GM23338 (cell line): ENCODE results near the gene FAM53B. TPM values are rescaled to one million over a fixed set of nuclear protein-coding genes. Genes with fewer than 3 reads are reported as not detected.

ENCODE experiments used
- ATAC-seq: fragments of 200-7000 bp; cut with Tn5 transposase; 3 replicates; pipeline ENCODE4 v1.9.1; 2020
- DNase-seq: peaks from one replicate; pipeline ENCODE4 v3.0.0-alpha.2; 2015; ENCODE audit warnings: low spot score
- H2AFZ ChIP-seq: fragments of 200-600 bp; sonication (generic); 2 replicates; pipeline ENCODE4 v1.8.0; 2016; ENCODE audit warnings: antibody characterized with exemption, mild to moderate bottlenecking, moderate library complexity
- H3F3A ChIP-seq: fragments of 200-600 bp; sonication (generic); replicated peaks from 2 replicates; pipeline ENCODE4 v1.8.0; 2017; ENCODE audit warnings: antibody characterized with exemption, mixed run types, low read depth
- H3K27ac ChIP-seq: fragments of 200-600 bp; sonication (generic); 2 replicates; pipeline ENCODE4 v1.6.1; 2016; ENCODE audit warnings: low read depth
- H3K27me3 ChIP-seq: fragments of 200-600 bp; sonication (generic); 2 replicates; pipeline ENCODE4 v1.8.0; 2016; ENCODE audit warnings: mild to moderate bottlenecking, mixed run types, moderate library complexity; ENCODE audit not compliant: insufficient read depth
- H3K36me3 ChIP-seq: fragments of 200-600 bp; sonication (generic); 2 replicates; pipeline ENCODE4 v1.8.0; 2016; ENCODE audit warnings: mild to moderate bottlenecking; ENCODE audit not compliant: insufficient read depth
- H3K4me1 ChIP-seq: fragments of 200-600 bp; sonication (generic); 2 replicates; pipeline ENCODE4 v1.8.0; 2016; ENCODE audit warnings: mild to moderate bottlenecking, moderate library complexity; ENCODE audit not compliant: insufficient read depth
- H3K4me2 ChIP-seq: fragments of 200-600 bp; sonication (generic); 2 replicates; pipeline ENCODE4 v1.7.1; 2017; ENCODE audit warnings: mixed run types
- H3K4me3 ChIP-seq: fragments of 200-600 bp; sonication (generic); 2 replicates; pipeline ENCODE4 v1.6.1; 2016; ENCODE audit warnings: mixed run types
- H3K79me2 ChIP-seq: fragments of 200-600 bp; sonication (generic); replicated peaks from 2 replicates; pipeline ENCODE4 v1.8.0; 2017; ENCODE audit warnings: mild to moderate bottlenecking; ENCODE audit not compliant: insufficient read depth
- H3K9me2 ChIP-seq: fragments of 200-600 bp; sonication (generic); 2 replicates; pipeline ENCODE4 v1.8.0; 2017; ENCODE audit not compliant: insufficient read depth
- H4K20me1 ChIP-seq: fragments of 200-600 bp; sonication (generic); replicated peaks from 2 replicates; pipeline ENCODE4 v1.8.0; 2017; ENCODE audit warnings: mild to moderate bottlenecking; ENCODE audit not compliant: insufficient read depth
- H3K27ac Mint-ChIP-seq: 2 replicates; pipeline ENCODE4 v1.8.0; 2020; ENCODE audit warnings: inconsistent platforms, mild to moderate bottlenecking, moderate library complexity, mixed read lengths
- H3K27me3 Mint-ChIP-seq: 3 replicates; pipeline ENCODE4 v1.8.0; 2022; ENCODE audit warnings: low read depth, mild to moderate bottlenecking, moderate library complexity, mixed read lengths, inconsistent platforms; ENCODE audit not compliant: insufficient read depth, poor library complexity
- H3K36me3 Mint-ChIP-seq: 3 replicates; pipeline ENCODE4 v1.8.0; 2021; ENCODE audit warnings: low read depth, mild to moderate bottlenecking, inconsistent platforms, moderate library complexity, mixed read lengths
- H3K4me1 Mint-ChIP-seq: 3 replicates; pipeline ENCODE4 v1.8.0; 2020; ENCODE audit warnings: mild to moderate bottlenecking, inconsistent platforms, mixed read lengths
- H3K4me3 Mint-ChIP-seq: 3 replicates; pipeline ENCODE4 v1.8.0; 2021; ENCODE audit warnings: moderate library complexity, mild to moderate bottlenecking, inconsistent platforms, mixed read lengths
- H3K9me3 Mint-ChIP-seq: 3 replicates; pipeline ENCODE4 v1.8.0; 2020; ENCODE audit warnings: moderate library complexity, mild to moderate bottlenecking, inconsistent platforms, mixed read lengths
- CREB1 ChIP-seq: fragments of 250-450 bp; sonication (Bioruptor Pico); IDR thresholded peaks from 2 replicates; pipeline ENCODE4 v1.5.0; 2020; ENCODE audit warnings: low read depth, mild to moderate bottlenecking, moderate library complexity
- EZH2 ChIP-seq: fragments of 200-600 bp; sonication (generic); IDR thresholded peaks from one replicate; pipeline ENCODE4 v1.8.0; 2017; ENCODE audit warnings: antibody characterized with exemption, mild to moderate bottlenecking, low read depth; ENCODE audit not compliant: unreplicated experiment
- EZH2phosphoT487 ChIP-seq: fragments of 200-600 bp; sonication (generic); IDR thresholded peaks from one replicate; pipeline ENCODE4 v1.8.1; 2018; ENCODE audit warnings: antibody characterized with exemption; ENCODE audit not compliant: unreplicated experiment
- JUNB ChIP-seq: IDR thresholded peaks from one replicate; pipeline ENCODE4 v1.6.1; 2016; ENCODE audit warnings: antibody characterized with exemption; ENCODE audit not compliant: unreplicated experiment
- NANOG ChIP-seq: IDR thresholded peaks from 2 replicates; pipeline ENCODE4 v1.6.1; 2016; ENCODE audit warnings: antibody characterized with exemption, borderline replicate concordance
- POLR2AphosphoS5 ChIP-seq: IDR thresholded peaks from 2 replicates; pipeline ENCODE4 v1.6.1; 2016; ENCODE audit warnings: antibody characterized with exemption, low read depth
- STAT1 ChIP-seq: IDR thresholded peaks from one replicate; pipeline ENCODE4 v1.6.1; 2016; ENCODE audit warnings: antibody characterized with exemption; ENCODE audit not compliant: unreplicated experiment
- ZNF114 ChIP-seq: fragments of 250-450 bp; sonication (Bioruptor Pico); IDR thresholded peaks from 2 replicates; pipeline ENCODE4 v1.5.0; 2020; ENCODE audit warnings: mild to moderate bottlenecking, moderate library complexity
- ZNF331 ChIP-seq: fragments of 250-450 bp; sonication (Bioruptor Pico); IDR thresholded peaks from 2 replicates; pipeline ENCODE4 v1.5.0; 2020; ENCODE audit warnings: low read depth, mild to moderate bottlenecking, moderate library complexity
- ZNF462 ChIP-seq: fragments of 250-450 bp; sonication (Bioruptor Pico); IDR thresholded peaks from 2 replicates; pipeline ENCODE4 v1.5.0; 2020; ENCODE audit warnings: mild to moderate bottlenecking, moderate library complexity
- polyA plus RNA-seq: library from polyadenylated mRNA; unstranded; fragments of >200 nt; fragmentation: Nextera tagmentation; extraction: Ambion mirVana; gene quantifications from 2 replicates; pipeline ENCODE4 v1.2.1, GENCODE V29; 2016
- total RNA-seq: library from RNA; depleted of rRNA; stranded (reverse); fragments of >200 nt; shearing (Covaris generic); gene quantifications from 2 replicates; pipeline ENCODE4 v1.2.3, GENCODE V29; 2014
- TF ChIP-seq, protein P1 (sequence below): IDR thresholded peaks from 2 replicates; pipeline ENCODE4 v1.6.1; 2016; ENCODE audit warnings: antibody characterized with exemption
- TF ChIP-seq, protein P2 (sequence below): IDR thresholded peaks from one replicate; pipeline ENCODE4 v1.6.1; 2018; ENCODE audit warnings: antibody characterized with exemption; ENCODE audit not compliant: unreplicated experiment
- TF ChIP-seq, protein P3 (sequence below), 2 experiments: fragments of 200-600 bp in 1 of 2; sonication (generic) in 1 of 2; conservative IDR thresholded peaks; 2 replicates each; pipeline versions ENCODE4 v1.5.1 to v1.6.1; 2016 to 2017; ENCODE audit warnings: antibody characterized with exemption in 2 of 2, low read depth in 2 of 2, mild to moderate bottlenecking in 2 of 2, moderate library complexity in 1 of 2

Gene FAM53B
- total and polyA plus RNA-seq, 2 experiments from 2014 or later, result 3.0 to 20.3 TPM

DNA sequence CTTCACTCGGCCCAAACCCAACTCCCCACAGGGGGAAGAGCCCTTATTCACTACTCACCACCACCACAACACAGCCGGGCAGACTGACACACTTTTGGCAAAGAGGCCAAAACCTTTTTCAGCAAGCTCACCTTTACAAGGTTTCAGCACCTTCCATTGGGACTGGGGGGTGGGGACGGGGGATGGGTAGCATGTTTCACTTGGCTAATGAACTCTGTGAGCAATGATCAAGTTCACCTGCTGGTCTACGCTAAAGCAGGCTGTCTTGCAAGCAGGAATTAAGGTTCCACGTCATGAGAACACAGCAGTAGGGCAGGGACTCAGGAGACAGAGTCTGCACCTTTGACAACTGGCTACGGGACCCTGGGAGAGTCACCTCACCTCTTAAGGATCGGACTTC, 7.0 kb downstream of the FAM53B start:
- no peak overlapping the region for H3K27ac Mint-ChIP-seq

More for the DNA sequence above, 7.0 kb downstream of the FAM53B start:
- TF ChIP-seq JUNB, result no peak
- TF ChIP-seq, protein P1, sequence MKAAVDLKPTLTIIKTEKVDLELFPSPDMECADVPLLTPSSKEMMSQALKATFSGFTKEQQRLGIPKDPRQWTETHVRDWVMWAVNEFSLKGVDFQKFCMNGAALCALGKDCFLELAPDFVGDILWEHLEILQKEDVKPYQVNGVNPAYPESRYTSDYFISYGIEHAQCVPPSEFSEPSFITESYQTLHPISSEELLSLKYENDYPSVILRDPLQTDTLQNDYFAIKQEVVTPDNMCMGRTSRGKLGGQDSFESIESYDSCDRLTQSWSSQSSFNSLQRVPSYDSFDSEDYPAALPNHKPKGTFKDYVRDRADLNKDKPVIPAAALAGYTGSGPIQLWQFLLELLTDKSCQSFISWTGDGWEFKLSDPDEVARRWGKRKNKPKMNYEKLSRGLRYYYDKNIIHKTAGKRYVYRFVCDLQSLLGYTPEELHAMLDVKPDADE, result no peak
- TF ChIP-seq POLR2AphosphoS5, result no peak
- TF ChIP-seq EZH2, result no peak
- TF ChIP-seq STAT1, result no peak
- TF ChIP-seq NANOG, result no peak
- TF ChIP-seq ZNF114, result no peak
- TF ChIP-seq CREB1 (CRISPR knock-in tag), result no peak
- no peak for TF ChIP-seq ZNF462
- TF ChIP-seq, protein P2, sequence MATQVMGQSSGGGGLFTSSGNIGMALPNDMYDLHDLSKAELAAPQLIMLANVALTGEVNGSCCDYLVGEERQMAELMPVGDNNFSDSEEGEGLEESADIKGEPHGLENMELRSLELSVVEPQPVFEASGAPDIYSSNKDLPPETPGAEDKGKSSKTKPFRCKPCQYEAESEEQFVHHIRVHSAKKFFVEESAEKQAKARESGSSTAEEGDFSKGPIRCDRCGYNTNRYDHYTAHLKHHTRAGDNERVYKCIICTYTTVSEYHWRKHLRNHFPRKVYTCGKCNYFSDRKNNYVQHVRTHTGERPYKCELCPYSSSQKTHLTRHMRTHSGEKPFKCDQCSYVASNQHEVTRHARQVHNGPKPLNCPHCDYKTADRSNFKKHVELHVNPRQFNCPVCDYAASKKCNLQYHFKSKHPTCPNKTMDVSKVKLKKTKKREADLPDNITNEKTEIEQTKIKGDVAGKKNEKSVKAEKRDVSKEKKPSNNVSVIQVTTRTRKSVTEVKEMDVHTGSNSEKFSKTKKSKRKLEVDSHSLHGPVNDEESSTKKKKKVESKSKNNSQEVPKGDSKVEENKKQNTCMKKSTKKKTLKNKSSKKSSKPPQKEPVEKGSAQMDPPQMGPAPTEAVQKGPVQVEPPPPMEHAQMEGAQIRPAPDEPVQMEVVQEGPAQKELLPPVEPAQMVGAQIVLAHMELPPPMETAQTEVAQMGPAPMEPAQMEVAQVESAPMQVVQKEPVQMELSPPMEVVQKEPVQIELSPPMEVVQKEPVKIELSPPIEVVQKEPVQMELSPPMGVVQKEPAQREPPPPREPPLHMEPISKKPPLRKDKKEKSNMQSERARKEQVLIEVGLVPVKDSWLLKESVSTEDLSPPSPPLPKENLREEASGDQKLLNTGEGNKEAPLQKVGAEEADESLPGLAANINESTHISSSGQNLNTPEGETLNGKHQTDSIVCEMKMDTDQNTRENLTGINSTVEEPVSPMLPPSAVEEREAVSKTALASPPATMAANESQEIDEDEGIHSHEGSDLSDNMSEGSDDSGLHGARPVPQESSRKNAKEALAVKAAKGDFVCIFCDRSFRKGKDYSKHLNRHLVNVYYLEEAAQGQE, result no peak
- no peak for TF ChIP-seq ZNF331 (CRISPR knock-in tag)
- TF ChIP-seq EZH2phosphoT487, result no peak
- TF ChIP-seq, protein P3, sequence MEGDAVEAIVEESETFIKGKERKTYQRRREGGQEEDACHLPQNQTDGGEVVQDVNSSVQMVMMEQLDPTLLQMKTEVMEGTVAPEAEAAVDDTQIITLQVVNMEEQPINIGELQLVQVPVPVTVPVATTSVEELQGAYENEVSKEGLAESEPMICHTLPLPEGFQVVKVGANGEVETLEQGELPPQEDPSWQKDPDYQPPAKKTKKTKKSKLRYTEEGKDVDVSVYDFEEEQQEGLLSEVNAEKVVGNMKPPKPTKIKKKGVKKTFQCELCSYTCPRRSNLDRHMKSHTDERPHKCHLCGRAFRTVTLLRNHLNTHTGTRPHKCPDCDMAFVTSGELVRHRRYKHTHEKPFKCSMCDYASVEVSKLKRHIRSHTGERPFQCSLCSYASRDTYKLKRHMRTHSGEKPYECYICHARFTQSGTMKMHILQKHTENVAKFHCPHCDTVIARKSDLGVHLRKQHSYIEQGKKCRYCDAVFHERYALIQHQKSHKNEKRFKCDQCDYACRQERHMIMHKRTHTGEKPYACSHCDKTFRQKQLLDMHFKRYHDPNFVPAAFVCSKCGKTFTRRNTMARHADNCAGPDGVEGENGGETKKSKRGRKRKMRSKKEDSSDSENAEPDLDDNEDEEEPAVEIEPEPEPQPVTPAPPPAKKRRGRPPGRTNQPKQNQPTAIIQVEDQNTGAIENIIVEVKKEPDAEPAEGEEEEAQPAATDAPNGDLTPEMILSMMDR (conservative IDR thresholded peaks at IDR 0.05; ENCODE audit: low read depth in 2 of 2), result no peak
- Histone ChIP-seq H3K4me2 (peak overlapping the region; percentile 68), H3K4me1 (peaks cover 53% of the 10 kb centered on the region), H3K9me2 (no peaks in the 10 kb centered on the region), H3F3A (0 out of 2 replicates have a peak, but pooled peaks cover 3% of the 10 kb centered on the region), H2AFZ (no peak overlapping the region), H4K20me1 (peaks cover 32% of the 10 kb centered on the region), H3K27ac (no peak overlapping the region), H3K36me3 (no peaks in the 10 kb centered on the region), H3K4me3 (no peak overlapping the region), H3K27me3 (peaks cover 16% of the 10 kb centered on the region), H3K79me2 (peaks cover 24% of the 10 kb centered on the region)
- peaks cover 30% of the 10 kb centered on the region for H3K27me3 Mint-ChIP-seq
- ATAC-seq, result no peak
- peaks cover 4% of the 10 kb centered on the region; the same call in 1 of the 3 replicates for H3K36me3 Mint-ChIP-seq
- no peak for DNase-seq
- peak overlapping the region; percentile 4; the same call in 1 of the 3 replicates for H3K4me3 Mint-ChIP-seq
- H3K9me3 Mint-ChIP-seq, result no peaks in the 10 kb centered on the region
- peaks cover 65% of the 10 kb centered on the region for H3K4me1 Mint-ChIP-seq
